ENCODE data around the gene RYR2. TPM values are rescaled to one million over a fixed set of nuclear protein-coding genes. Genes with fewer than 3 reads are reported as not detected.

Gene RYR2
- total RNA-seq, 4 donors from 2014 or later = 0.53 to 1.2 (median 0.57) TPM

- H3K27ac ChIP-seq = no peak overlapping the region
- no peaks in the 10 kb centered on the region for H3K9me3 ChIP-seq
- no peaks in the 10 kb centered on the region for H3K4me1 ChIP-seq
- H3K4me3 ChIP-seq = no peak overlapping the region
- no peak for DNase-seq (ENCODE audit: low spot score in 2 of 2)
- H3K27me3 ChIP-seq = no peaks in the 10 kb centered on the region
- no peaks in the 10 kb centered on the region for H3K36me3 ChIP-seq
- no peak for TF ChIP-seq POLR2A (IDR thresholded peaks at IDR 0.05)
- no peak for TF ChIP-seq CTCF (IDR thresholded peaks at IDR 0.05)
- TF ChIP-seq POLR2AphosphoS5 (IDR thresholded peaks at IDR 0.05) = no peak
- TF ChIP-seq EP300 (IDR thresholded peaks at IDR 0.05) = no peak
- 48% methylated on average over 3 of the region's 3 CpGs for WGBS
Measured at GRCh38 chr1:237235091-237235490, 193.1 kb downstream of the RYR2 start.

GRCh38 chr1:237237721-237238120 is 195.7 kb downstream of the RYR2 start:
- DNase-seq (ENCODE audit: low spot score in 2 of 2) = no peak
- WGBS = 87% methylated on average over 3 of the region's 3 CpGs
- Histone ChIP-seq H3K4me1 (no peaks in the 10 kb centered on the region), H3K4me3 (no peak overlapping the region), H3K36me3 (no peaks in the 10 kb centered on the region), H3K27ac (no peak overlapping the region), H3K9me3 (no peaks in the 10 kb centered on the region), H3K27me3 (no peaks in the 10 kb centered on the region)
- TF ChIP-seq POLR2A (IDR thresholded peaks at IDR 0.05) = no peak
- no peak for TF ChIP-seq POLR2AphosphoS5 (IDR thresholded peaks at IDR 0.05)
- no peak for TF ChIP-seq CTCF (IDR thresholded peaks at IDR 0.05)
- TF ChIP-seq EP300 (IDR thresholded peaks at IDR 0.05) = no peak

- 67% methylated on average over 6 of the region's 6 CpGs for whole genome bisulfite sequencing
- no peaks in the 10 kb centered on the region for H3K9me3 ChIP-seq
- no peaks in the 10 kb centered on the region for H3K4me1 ChIP-seq
- no peak overlapping the region for H3K4me3 ChIP-seq
- H3K27ac ChIP-seq = no peak overlapping the region
- DNase-seq (ENCODE audit: low spot score in 2 of 2) = no peak
- H3K27me3 ChIP-seq = no peaks in the 10 kb centered on the region
- H3K36me3 ChIP-seq = no peaks in the 10 kb centered on the region
- TF ChIP-seq POLR2A (IDR thresholded peaks at IDR 0.05) = no peak
Measured at GRCh38 chr1:237239248-237239647, 197.3 kb downstream of the RYR2 start.

GRCh38 chr1:237241038-237241437 is 199.1 kb downstream of the RYR2 start:
- no peak overlapping the region for H3K4me3 ChIP-seq
- no peaks in the 10 kb centered on the region for H3K9me3 ChIP-seq
- 67% methylated on average over 3 of the region's 3 CpGs for WGBS
- no peak for DNase-seq (ENCODE audit: low spot score in 2 of 2)
- TF ChIP-seq CTCF (IDR thresholded peaks at IDR 0.05) (no peak), EP300 (IDR thresholded peaks at IDR 0.05) (no peak)
- H3K27me3 ChIP-seq = no peaks in the 10 kb centered on the region
- H3K36me3 ChIP-seq = no peaks in the 10 kb centered on the region
- no peaks in the 10 kb centered on the region for H3K4me1 ChIP-seq
- H3K27ac ChIP-seq = no peak overlapping the region

GRCh38 chr1:237244778-237245177 is 202.8 kb downstream of the RYR2 start:
- H3K27ac ChIP-seq = no peak overlapping the region
- H3K9me3 ChIP-seq = no peaks in the 10 kb centered on the region
- WGBS = 73% methylated on average over 4 of the region's 4 CpGs
- no peak overlapping the region for H3K4me3 ChIP-seq
- H3K4me1 ChIP-seq = no peaks in the 10 kb centered on the region
- DNase-seq (ENCODE audit: low spot score in 2 of 2) = no peak
- no peaks in the 10 kb centered on the region for H3K27me3 ChIP-seq
- no peaks in the 10 kb centered on the region for H3K36me3 ChIP-seq
- TF ChIP-seq CTCF (IDR thresholded peaks at IDR 0.05) = no peak
- TF ChIP-seq EP300 (IDR thresholded peaks at IDR 0.05) = no peak
- no peak for TF ChIP-seq POLR2A (IDR thresholded peaks at IDR 0.05)
- no peak for TF ChIP-seq POLR2AphosphoS5 (IDR thresholded peaks at IDR 0.05)

- Histone ChIP-seq H3K36me3 (no peaks in the 10 kb centered on the region), H3K4me1 (no peaks in the 10 kb centered on the region), H3K4me3 (no peak overlapping the region), H3K27ac (no peak overlapping the region), H3K27me3 (no peaks in the 10 kb centered on the region), H3K9me3 (no peaks in the 10 kb centered on the region)
- no peak for DNase-seq (ENCODE audit: low spot score in 2 of 2)
- TF ChIP-seq CTCF (IDR thresholded peaks at IDR 0.05) = no peak
- TF ChIP-seq EP300 (IDR thresholded peaks at IDR 0.05) = no peak
- WGBS = 93% methylated on average over 1 of the region's 1 CpG
Measured at GRCh38 chr1:237247442-237247841, 205.5 kb downstream of the RYR2 start.

Data from suprapubic skin (tissue), 4 donors.